ENCODE results near the gene CCL17.

CCL17 gene

GRCh38 chr16:57403965-57404817 lies at the start of gene CCL17:
TSS of gene CCL17 (plus strand) at chr16:57404767. CDS start at chr16:57413933, 9,166 bp downstream.
- Mint-ChIP-seq H3K4me1 (ENCODE audit: low read depth) (peaks cover 3% of the 10 kb centered on the region), H3K27me3 (ENCODE audit: low read depth) (peaks cover 6% of the 10 kb centered on the region), H3K27ac (no peak within 1 kb of the TSS), H3K9me3 (no peaks in the 10 kb centered on the region), H3K4me3 (no peak within 1 kb of the TSS), H3K36me3 (ENCODE audit: low read depth) (no peaks in the 10 kb centered on the region)

GRCh38 chr16:57355898-57356414 lies 48.6 kb upstream of the CCL17 start:
- Mint-ChIP-seq H3K4me3 (no peak overlapping the region), H3K27me3 (ENCODE audit: low read depth) (peaks cover 11% of the 10 kb centered on the region), H3K36me3 (ENCODE audit: low read depth) (no peaks in the 10 kb centered on the region), H3K9me3 (no peaks in the 10 kb centered on the region), H3K27ac (no peak overlapping the region), H3K4me1 (ENCODE audit: low read depth) (no peaks in the 10 kb centered on the region)

GRCh38 chr16:57356547-57356946 lies 48.0 kb upstream of the CCL17 start:
- Mint-ChIP-seq H3K36me3 (ENCODE audit: low read depth) (no peaks in the 10 kb centered on the region), H3K4me3 (no peak overlapping the region), H3K27me3 (ENCODE audit: low read depth) (peaks cover 11% of the 10 kb centered on the region), H3K27ac (no peak overlapping the region), H3K9me3 (no peaks in the 10 kb centered on the region), H3K4me1 (ENCODE audit: low read depth) (no peaks in the 10 kb centered on the region)

GRCh38 chr16:57357330-57358085 lies 47.1 kb upstream of the CCL17 start:
- H3K4me1 Mint-ChIP-seq (ENCODE audit: low read depth): no peaks in the 10 kb centered on the region
- H3K4me3 Mint-ChIP-seq: no peak overlapping the region
- no peaks in the 10 kb centered on the region for H3K9me3 Mint-ChIP-seq
- peaks cover 6% of the 10 kb centered on the region for H3K27me3 Mint-ChIP-seq (ENCODE audit: low read depth)
- no peaks in the 10 kb centered on the region for H3K36me3 Mint-ChIP-seq (ENCODE audit: low read depth)
- H3K27ac Mint-ChIP-seq: no peak overlapping the region

GRCh38 chr16:57358086-57358420 lies 46.5 kb upstream of the CCL17 start:
- Mint-ChIP-seq H3K4me3 (no peak overlapping the region), H3K27ac (no peak overlapping the region), H3K4me1 (ENCODE audit: low read depth) (no peaks in the 10 kb centered on the region), H3K9me3 (no peaks in the 10 kb centered on the region), H3K27me3 (ENCODE audit: low read depth) (peaks cover 5% of the 10 kb centered on the region), H3K36me3 (ENCODE audit: low read depth) (no peaks in the 10 kb centered on the region)

- H3K27me3 Mint-ChIP-seq (ENCODE audit: low read depth): peaks cover 1% of the 10 kb centered on the region
- no peak within 1 kb of the TSS for H3K27ac Mint-ChIP-seq
- H3K36me3 Mint-ChIP-seq (ENCODE audit: low read depth): no peaks in the 10 kb centered on the region
- H3K4me1 Mint-ChIP-seq (ENCODE audit: low read depth): no peaks in the 10 kb centered on the region
- H3K9me3 Mint-ChIP-seq: no peaks in the 10 kb centered on the region
- no peak within 1 kb of the TSS for H3K4me3 Mint-ChIP-seq
Observed at GRCh38 chr16:57358527-57359095, 46.0 kb upstream of the CCL17 start, which contains the start of gene CCL22. TSS of gene CCL22 (plus strand) at chr16:57358783. CDS start at chr16:57358817, 34 bp downstream.

GRCh38 chr16:57360321-57360935 lies 44.1 kb upstream of the CCL17 start:
- Mint-ChIP-seq H3K36me3 (ENCODE audit: low read depth) (no peaks in the 10 kb centered on the region), H3K27me3 (ENCODE audit: low read depth) (no peaks in the 10 kb centered on the region), H3K27ac (no peak overlapping the region), H3K4me3 (no peak overlapping the region), H3K4me1 (ENCODE audit: low read depth) (no peaks in the 10 kb centered on the region), H3K9me3 (no peaks in the 10 kb centered on the region)

- no peaks in the 10 kb centered on the region for H3K27me3 Mint-ChIP-seq (ENCODE audit: low read depth)
- H3K36me3 Mint-ChIP-seq (ENCODE audit: low read depth): no peaks in the 10 kb centered on the region
- H3K4me3 Mint-ChIP-seq: no peak overlapping the region
- H3K9me3 Mint-ChIP-seq: no peaks in the 10 kb centered on the region
- H3K27ac Mint-ChIP-seq: no peak overlapping the region
- no peaks in the 10 kb centered on the region for H3K4me1 Mint-ChIP-seq (ENCODE audit: low read depth)
Observed at GRCh38 chr16:57361404-57361803, 43.2 kb upstream of the CCL17 start.

GRCh38 chr16:57364143-57364542 lies 40.4 kb upstream of the CCL17 start:
- H3K36me3 Mint-ChIP-seq (ENCODE audit: low read depth): no peaks in the 10 kb centered on the region
- H3K27ac Mint-ChIP-seq: no peak overlapping the region
- no peak overlapping the region for H3K4me3 Mint-ChIP-seq
- peaks cover 5% of the 10 kb centered on the region for H3K27me3 Mint-ChIP-seq (ENCODE audit: low read depth)
- H3K9me3 Mint-ChIP-seq: no peaks in the 10 kb centered on the region
- H3K4me1 Mint-ChIP-seq (ENCODE audit: low read depth): no peaks in the 10 kb centered on the region

- Mint-ChIP-seq H3K4me1 (ENCODE audit: low read depth) (no peaks in the 10 kb centered on the region), H3K27ac (no peak overlapping the region), H3K36me3 (ENCODE audit: low read depth) (no peaks in the 10 kb centered on the region), H3K9me3 (no peaks in the 10 kb centered on the region), H3K4me3 (no peak overlapping the region), H3K27me3 (ENCODE audit: low read depth) (peaks cover 5% of the 10 kb centered on the region)
Observed at GRCh38 chr16:57366544-57367040, 38.0 kb upstream of the CCL17 start.

- Mint-ChIP-seq H3K27me3 (ENCODE audit: low read depth) (peaks cover 5% of the 10 kb centered on the region), H3K4me1 (ENCODE audit: low read depth) (no peaks in the 10 kb centered on the region), H3K36me3 (ENCODE audit: low read depth) (no peaks in the 10 kb centered on the region), H3K9me3 (no peaks in the 10 kb centered on the region), H3K27ac (peak overlapping the region; percentile 43), H3K4me3 (no peak overlapping the region)
Observed at GRCh38 chr16:57367116-57367752, 37.3 kb upstream of the CCL17 start.

- Mint-ChIP-seq H3K9me3 (no peaks in the 10 kb centered on the region), H3K4me1 (ENCODE audit: low read depth) (no peaks in the 10 kb centered on the region), H3K36me3 (ENCODE audit: low read depth) (no peaks in the 10 kb centered on the region), H3K4me3 (no peak overlapping the region), H3K27ac (no peak overlapping the region), H3K27me3 (ENCODE audit: low read depth) (peaks cover 12% of the 10 kb centered on the region)
Observed at GRCh38 chr16:57371494-57372371, 32.8 kb upstream of the CCL17 start.

Measured in T-helper 1 cell treated with Interleukin-12 subunit alpha and Interleukin-12 subunit beta and Interleukin-4 antibody, amounts not matched to agents 30 μg/mL and 1 μg/mL, for 36 hours (primary cell).